IMR-90 (cell line): ENCODE results near the gene CAPN10. TPM values are rescaled to one million over a fixed set of nuclear protein-coding genes. Genes with fewer than 3 reads are reported as not detected.

Source experiments
- ATAC-seq: fragments of 200-7000 bp; cut with Tn5 transposase; 2 replicates; pipeline ENCODE4 v1.9.1; 2020; ENCODE audit warnings: low read depth, mild to moderate bottlenecking, moderate library complexity
- BruUV-seq: library from RNA; stranded (reverse); fragments of 400-500 nt; replicated peaks from 2 replicates; lab custom pipeline; 2021; lab: Mats Ljungman, UMichigan
- CTCF ChIA-PET: fragments of 300-600 bp; formaldehyde crosslinking; extraction: SDS; loops from one replicate; lab custom pipeline; 2021; ENCODE audit warnings: antibody characterized with exemption; lab: Yijun Ruan, JAX
- POLR2A ChIA-PET: fragments of 300-600 bp; sonication (Branson Sonifier 250); formaldehyde crosslinking; loops from one replicate; lab custom pipeline; 2022; ENCODE audit warnings: antibody characterized with exemption; ENCODE audit not compliant: unreplicated experiment; lab: Charles Lee
- DNase-seq: peaks from one replicate; pipeline ENCODE4 v3.0.0; 2013
- H2AFZ ChIP-seq: replicated peaks from 2 replicates; pipeline ENCODE3; 2013; ENCODE audit warnings: low read length, mild to moderate bottlenecking; ENCODE audit not compliant: poor library complexity
- H2AK5ac ChIP-seq: 2 replicates; pipeline ENCODE4 v1.6.1; 2013; ENCODE audit warnings: low read depth, low read length, inconsistent platforms
- H2AK9ac ChIP-seq: replicated peaks from 2 replicates; pipeline ENCODE3; 2013; ENCODE audit warnings: mild to moderate bottlenecking, low read depth, low read length, moderate library complexity; ENCODE audit not compliant: poor library complexity
- H2BK120ac ChIP-seq: 2 replicates; pipeline ENCODE4 v1.6.1; 2013; ENCODE audit warnings: low read depth, low read length, inconsistent platforms
- H2BK15ac ChIP-seq: 3 replicates; pipeline ENCODE4 v1.6.1; 2013; ENCODE audit warnings: low read depth, low read length, inconsistent platforms
- H2BK20ac ChIP-seq: 2 replicates; pipeline ENCODE4 v1.6.1; 2013; ENCODE audit warnings: low read depth, mild to moderate bottlenecking, inconsistent platforms, low read length, moderate library complexity
- H2BK5ac ChIP-seq: 2 replicates; pipeline ENCODE4 v1.6.1; 2013; ENCODE audit warnings: mild to moderate bottlenecking, low read depth, low read length, inconsistent platforms; ENCODE audit not compliant: poor library complexity, severe bottlenecking
- H3K14ac ChIP-seq: replicated peaks from 2 replicates; pipeline ENCODE4 v1.6.1; 2013; ENCODE audit warnings: low read depth, low read length, inconsistent platforms
- H3K18ac ChIP-seq: 2 replicates; pipeline ENCODE4 v1.6.1; 2013; ENCODE audit warnings: low read depth, low read length, control low read depth
- H3K23ac ChIP-seq: 2 replicates; pipeline ENCODE4 v1.6.1; 2013; ENCODE audit warnings: low read depth, low read length, inconsistent platforms
- H3K27ac ChIP-seq: 2 replicates; pipeline ENCODE4 v1.5.1; 2013; ENCODE audit warnings: mild to moderate bottlenecking, control low read depth, low read length; ENCODE audit not compliant: insufficient read depth
- H3K27me3 ChIP-seq: 2 replicates; pipeline ENCODE4 v1.6.1; 2013; ENCODE audit warnings: low read length; ENCODE audit not compliant: control insufficient read depth, insufficient read depth
- H3K36me3 ChIP-seq: 2 replicates; pipeline ENCODE4 v1.6.1; 2013; ENCODE audit warnings: low read length, mixed read lengths; ENCODE audit not compliant: control insufficient read depth, insufficient read depth
- H3K4ac ChIP-seq: 2 replicates; pipeline ENCODE4 v1.6.1; 2013; ENCODE audit warnings: low read depth, low read length, inconsistent platforms
- H3K4me1 ChIP-seq: 2 replicates; pipeline ENCODE4 v1.6.1; 2013; ENCODE audit warnings: low read length, mixed read lengths; ENCODE audit not compliant: control insufficient read depth, insufficient read depth
- H3K4me2 ChIP-seq: 2 replicates; pipeline ENCODE4 v1.6.1; 2013; ENCODE audit warnings: low read depth, mild to moderate bottlenecking, control low read depth, low read length, moderate library complexity
- H3K4me3 ChIP-seq: 2 replicates; pipeline ENCODE4 v1.5.1; 2013; ENCODE audit warnings: low read depth, mild to moderate bottlenecking, control low read depth, low read length, moderate library complexity; ENCODE audit not compliant: insufficient read depth
- H3K56ac ChIP-seq: 2 replicates; pipeline ENCODE4 v1.6.1; 2013; ENCODE audit warnings: low read length, inconsistent platforms; ENCODE audit not compliant: insufficient read depth; ENCODE audit errors: extremely low read depth
- H3K79me1 ChIP-seq, 2 experiments: 2 replicates each; pipeline ENCODE4 v1.6.1; 2013; ENCODE audit warnings: low read length in 2 of 2, inconsistent platforms in 1 of 2, low read depth in 1 of 2
- H3K9ac ChIP-seq: 2 replicates; pipeline ENCODE4 v1.6.1; 2013; ENCODE audit warnings: low read depth, low read length, control low read depth
- H3K9me1 ChIP-seq: 2 replicates; pipeline ENCODE4 v1.6.1; 2013; ENCODE audit warnings: low read length, inconsistent platforms; ENCODE audit not compliant: insufficient read depth
- H3K9me3 ChIP-seq: 2 replicates; pipeline ENCODE4 v1.6.1; 2013; ENCODE audit warnings: low read length; ENCODE audit not compliant: control insufficient read depth, insufficient read depth
- H4K20me1 ChIP-seq: 2 replicates; pipeline ENCODE4 v1.6.1; 2013; ENCODE audit warnings: low read length, inconsistent platforms; ENCODE audit not compliant: insufficient read depth
- H4K5ac ChIP-seq: 2 replicates; pipeline ENCODE4 v1.6.1; 2013; ENCODE audit warnings: mild to moderate bottlenecking, low read depth, low read length, control low read depth
- H4K8ac ChIP-seq, 2 experiments: 2 replicates each; pipeline ENCODE4 v1.6.1; 2013; ENCODE audit warnings: low read depth in 2 of 2, low read length in 2 of 2, control low read depth in 1 of 2, inconsistent platforms in 1 of 2
- H4K91ac ChIP-seq: 2 replicates; pipeline ENCODE4 v1.6.1; 2013; ENCODE audit warnings: low read depth, low read length, inconsistent platforms; ENCODE audit not compliant: insufficient read depth
- BHLHE40 ChIP-seq: fragments of 150-350 bp; IDR thresholded peaks from 2 replicates; pipeline ENCODE4 v1.6.1; 2016; ENCODE audit warnings: mild to moderate bottlenecking, low read depth, low read length
- CEBPB ChIP-seq: IDR thresholded peaks from 2 replicates; pipeline ENCODE4 v1.6.1; 2012; ENCODE audit warnings: low read depth, low read length, improper control_type of control experiment
- CHD1 ChIP-seq: IDR thresholded peaks from 2 replicates; pipeline ENCODE4 v1.6.1; 2012; ENCODE audit warnings: low read depth, low read length, improper control_type of control experiment
- CTCF ChIP-seq: conservative IDR thresholded peaks from 2 replicates; pipeline ENCODE4 v1.5.1; 2012; ENCODE audit warnings: mild to moderate bottlenecking, low read depth, low read length, improper control_type of control experiment
- ELK1 ChIP-seq: fragments of 150-350 bp; IDR thresholded peaks from 2 replicates; pipeline ENCODE4 v1.6.1; 2016; ENCODE audit warnings: low read depth, mild to moderate bottlenecking, low read length, moderate library complexity, borderline replicate concordance
- FOS ChIP-seq: fragments of 150-350 bp; IDR thresholded peaks from 2 replicates; pipeline ENCODE4 v1.6.1; 2016; ENCODE audit warnings: low read depth, low read length
- MAFK ChIP-seq: IDR thresholded peaks from 2 replicates; pipeline ENCODE4 v1.6.1; 2012; ENCODE audit warnings: low read depth, low read length, improper control_type of control experiment
- MAZ ChIP-seq: IDR thresholded peaks from 2 replicates; pipeline ENCODE4 v1.6.1; 2012; ENCODE audit warnings: low read depth, mild to moderate bottlenecking, low read length, improper control_type of control experiment, moderate library complexity, borderline replicate concordance
- MXI1 ChIP-seq: IDR thresholded peaks from 2 replicates; pipeline ENCODE4 v1.6.1; 2012; ENCODE audit warnings: low read depth, mild to moderate bottlenecking, low read length, moderate library complexity, borderline replicate concordance
- NFE2L2 ChIP-seq: fragments of 150-350 bp; IDR thresholded peaks from 2 replicates; pipeline ENCODE4 v1.6.1; 2016; ENCODE audit warnings: low read depth, mild to moderate bottlenecking, low read length
- POLR2A ChIP-seq: IDR thresholded peaks from 2 replicates; pipeline ENCODE4 v1.6.1; 2012; ENCODE audit warnings: mild to moderate bottlenecking, low read depth, low read length
- RAD21 ChIP-seq: IDR thresholded peaks from 2 replicates; pipeline ENCODE4 v1.6.1; 2012; ENCODE audit warnings: low read length, improper control_type of control experiment
- RCOR1 ChIP-seq: IDR thresholded peaks from 2 replicates; pipeline ENCODE4 v1.6.1; 2012; ENCODE audit warnings: mild to moderate bottlenecking, low read length, improper control_type of control experiment; ENCODE audit not compliant: insufficient replicate concordance
- RFX5 ChIP-seq: IDR thresholded peaks from 2 replicates; pipeline ENCODE4 v1.8.0; 2012; ENCODE audit warnings: low read depth, mild to moderate bottlenecking, low read length, moderate library complexity
- SMC3 ChIP-seq: fragments of 150-350 bp; IDR thresholded peaks from 2 replicates; pipeline ENCODE4 v1.6.1; 2016; ENCODE audit warnings: low read depth, mild to moderate bottlenecking, antibody characterized with exemption, low read length, moderate library complexity
- USF2 ChIP-seq: fragments of 150-350 bp; IDR thresholded peaks from 2 replicates; pipeline ENCODE4 v1.6.1; 2017; ENCODE audit warnings: mild to moderate bottlenecking, antibody characterized with exemption, low read length, low read depth
- WGBS, 2 experiments: methylation state at CpG; one replicate each; pipeline versions ENCODE4 v1.1.5 to v1.1.7; 2013; ENCODE audit warnings: missing lambda C conversion rate in 2 of 2; ENCODE audit not compliant: insufficient read length in 1 of 2; ENCODE audit errors: extremely low coverage in 2 of 2; 5-methylcytosine and 5-hydroxymethylcytosine counted together
- dilution Hi-C: fragments of 300-500 bp; cut with HindIII; formaldehyde crosslinking; loops from one replicate; pipeline ENCODE4 v1.14.3; 2018; ENCODE audit warnings: low sequenced_read_pairs; ENCODE audit not compliant: unreplicated experiment
- in situ Hi-C: fragments of 300-500 bp; cut with MboI; formaldehyde crosslinking; loops from 3 replicates; pipeline ENCODE4 v1.14.3; 2019; ENCODE audit warnings: low sequenced_read_pairs, inconsistent platforms, mixed read lengths
- intact Hi-C: fragments of 100-400 bp; cut with micrococcal nuclease; formaldehyde crosslinking; loops from 2 replicates; pipeline ENCODE4 v1.10.0; 2022
- polyA plus RNA-seq, 3 experiments: library from polyadenylated mRNA; depleted of rRNA; stranded (reverse); fragments of >200 nt; gene quantifications; 2 replicates each; pipeline ENCODE4 v1.2.3, GENCODE V29; 2012; ENCODE audit warnings: low replicate concordance in 1 of 3
- total RNA-seq: library from RNA; depleted of rRNA; stranded (reverse); fragments of >200 nt; gene quantifications from 2 replicates; pipeline ENCODE4 v1.2.3, GENCODE V29; 2012

The CAPN10 gene
- total and polyA plus RNA-seq, 2 of the 4 experiments (the other 2 are of a cell fraction) = 6.3 to 20.9 TPM

- BruUV-seq = no TSS peak
- no peak overlapping the region for H2AK5ac ChIP-seq
- in situ Hi-C loops (no loop called here), intact Hi-C loops (no loop called here), dilution Hi-C loops (no loop called here)
- H2BK15ac ChIP-seq = no peak overlapping the region
- TF ChIP-seq POLR2A (no peak), USF2 (no peak), RCOR1 (no peak), MAFK (no peak), NFE2L2 (no peak), CTCF (no peak), CHD1 (no peak), ELK1 (no peak), SMC3 (no peak), RFX5 (no peak), MAZ (no peak), RAD21 (no peak), MXI1 (no peak), BHLHE40 (no peak), FOS (no peak), CEBPB (no peak)
- ChIA-PET POLR2A (interaction anchor here (0.6 kb wide), 1 partner anchor 61 kb away, joined by 3 read pairs; no protein-coding TSS in a partner anchor), CTCF (no interaction called here)
- no peak overlapping the region for H4K5ac ChIP-seq
- no peak overlapping the region for H2AK9ac ChIP-seq
- peaks cover 23% of the 10 kb centered on the region for H3K36me3 ChIP-seq
- no peak overlapping the region for H2BK120ac ChIP-seq
- 90% methylated on average over 9 of the region's 16 CpGs; no CpG with 5 or more reads in 1 of the 2 experiments for WGBS, 2 experiments
- no peak overlapping the region for H2BK5ac ChIP-seq
- H3K23ac ChIP-seq = no peak overlapping the region
- H3K9ac ChIP-seq = no peak overlapping the region
- H3K4me1 ChIP-seq = peaks cover 12% of the 10 kb centered on the region
- no peak overlapping the region for H3K4me3 ChIP-seq
- H3K27ac ChIP-seq = no peak overlapping the region
- peaks cover 13% of the 10 kb centered on the region; the same call in 1 of the 2 replicates for H3K9me1 ChIP-seq
- no peak overlapping the region for H3K4me2 ChIP-seq
- H3K79me1 ChIP-seq = peaks cover 18 to 58% of the 10 kb centered on the region in 2 experiments
- H3K4ac ChIP-seq = no peak overlapping the region
- H3K9me3 ChIP-seq = no peaks in the 10 kb centered on the region
- no peak overlapping the region for H3K18ac ChIP-seq
- DNase-seq (no peak), ATAC-seq (no peak)
- H3K56ac ChIP-seq = no peak overlapping the region
- H4K20me1 ChIP-seq = peaks cover 10% of the 10 kb centered on the region
- H3K27me3 ChIP-seq = no peaks in the 10 kb centered on the region
- no peak overlapping the region for H2AFZ ChIP-seq
- H4K8ac ChIP-seq = no peak overlapping the region
- H2BK20ac ChIP-seq = no peak overlapping the region
- no peak overlapping the region for H4K91ac ChIP-seq
- no peak overlapping the region for H3K14ac ChIP-seq
These were observed 3.5 kb downstream of the CAPN10 start for GRCh38 chr2:240589850-240590525.
